Superior temporal gyrus (tissue), 1 donor: Measurements from ENCODE around the gene SMAD1.
"Not testable (repeated sequence)": the region's sequence is repeated elsewhere in the genome, so short reads cannot be mapped to it uniquely, and the experiment has no call there.

Source experiments
- DNase-seq: peaks from one replicate; pipeline ENCODE4 v3.0.0-alpha.2; 2016; ENCODE audit errors: extremely low spot score

The SMAD1 gene

DNA sequence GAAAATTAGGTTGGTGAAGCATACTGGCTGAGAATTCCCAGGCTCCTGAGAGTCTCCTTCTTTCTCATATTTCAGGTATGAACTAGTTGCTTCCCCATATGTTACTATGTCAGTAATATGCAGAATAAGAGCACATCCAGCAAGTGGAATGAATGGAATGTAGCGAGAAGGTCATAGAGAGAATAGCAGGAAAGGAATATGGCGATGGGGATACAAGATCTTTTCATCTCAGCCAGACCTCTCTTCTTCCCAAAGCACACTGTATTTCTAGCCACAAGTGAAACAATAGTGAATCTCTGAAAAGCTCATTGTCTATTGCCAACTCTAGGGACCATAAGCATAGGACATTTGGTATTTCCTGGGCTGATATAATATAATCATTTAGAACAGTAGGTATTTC, 82.9 kb downstream of the SMAD1 start:
- DNase-seq: no peak

DNA sequence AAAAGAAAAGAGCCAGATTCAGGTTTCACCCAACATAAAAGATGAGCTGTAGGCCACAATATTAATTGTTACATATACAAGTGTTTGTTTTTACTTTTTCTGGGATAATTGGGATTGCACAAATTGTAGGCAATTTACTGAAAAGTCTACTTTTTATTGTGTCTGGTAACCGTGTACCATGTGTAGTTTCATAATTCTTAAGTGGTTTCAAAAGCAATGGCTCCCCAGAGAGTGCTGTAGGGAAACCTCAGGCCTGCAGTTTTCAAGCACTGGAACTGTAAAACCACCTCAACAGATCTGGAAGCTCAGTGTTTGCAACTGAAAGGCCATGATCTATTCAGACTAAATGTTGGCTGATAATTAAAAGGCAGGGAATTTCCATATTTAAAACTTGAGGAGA, 83.7 kb downstream of the SMAD1 start:
- DNase-seq: no peak

DNA sequence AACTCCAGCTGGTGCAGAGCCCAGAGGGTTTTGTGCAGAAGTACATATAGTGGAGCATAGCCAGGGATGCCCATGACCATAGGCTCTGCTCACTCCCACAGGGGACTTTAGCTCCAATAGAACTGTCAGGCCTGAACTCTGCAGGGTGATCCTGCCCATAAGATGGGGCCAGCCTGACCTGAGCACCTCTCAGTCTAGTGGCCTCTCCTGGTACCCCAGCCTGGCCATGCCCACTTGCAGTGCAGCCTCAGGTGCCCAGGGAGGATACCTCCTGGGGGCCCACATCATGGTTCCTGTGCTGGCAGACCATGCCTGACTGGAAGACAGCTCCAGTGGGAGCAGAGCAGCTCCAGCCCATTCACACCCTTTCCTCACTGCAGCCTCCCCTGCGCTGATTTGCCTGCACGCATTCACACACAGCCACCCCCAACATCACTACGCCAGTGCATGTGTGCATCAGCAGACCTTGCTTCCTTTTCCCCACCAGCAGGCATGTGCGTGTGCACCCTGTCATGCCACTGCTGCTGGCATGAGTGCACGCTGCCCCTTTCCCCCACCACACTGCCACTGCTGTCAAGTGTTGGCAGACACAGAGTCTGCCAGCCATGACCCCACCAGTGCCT, 84.5 kb downstream of the SMAD1 start:
- no peak for DNase-seq

DNA sequence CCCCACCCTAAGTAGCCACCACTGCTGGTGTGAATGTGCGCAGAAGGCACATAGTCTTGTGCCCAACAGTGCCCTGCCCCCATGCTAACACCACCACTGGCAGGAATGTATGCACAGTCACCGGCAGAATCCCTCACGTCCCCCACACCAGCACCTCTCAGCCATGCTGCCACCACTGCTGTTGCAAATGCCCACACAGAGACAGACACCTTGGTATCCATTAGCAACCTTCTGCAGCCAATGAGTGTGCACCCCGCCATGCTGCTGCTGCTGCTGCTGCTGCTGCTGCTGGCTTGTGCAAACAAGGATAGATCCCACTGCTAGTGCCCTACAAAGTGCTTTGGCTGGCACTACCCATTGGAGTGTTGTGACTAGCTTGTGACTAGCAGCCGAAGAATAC, 85.1 kb downstream of the SMAD1 start:
- DNase-seq: no peak

DNA sequence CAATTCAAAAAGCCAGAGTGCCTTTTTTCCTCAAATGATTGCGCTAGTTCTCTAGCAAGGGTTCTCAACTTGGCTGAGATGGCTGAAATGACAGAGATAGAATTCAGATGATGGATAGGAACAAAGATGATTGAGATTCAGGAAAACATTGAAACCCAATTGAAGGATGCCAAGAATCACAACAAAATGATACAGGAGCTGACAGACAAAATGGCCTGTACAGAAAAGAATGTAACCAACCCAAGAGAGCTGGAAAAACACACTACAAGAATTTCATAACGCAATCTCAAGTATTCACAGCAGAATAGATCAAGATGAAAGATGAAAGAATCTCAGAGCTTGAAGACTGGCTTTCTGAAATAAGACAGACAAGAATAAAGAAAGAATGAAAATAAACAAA, 85.9 kb downstream of the SMAD1 start:
- DNase-seq: no peak

DNA sequence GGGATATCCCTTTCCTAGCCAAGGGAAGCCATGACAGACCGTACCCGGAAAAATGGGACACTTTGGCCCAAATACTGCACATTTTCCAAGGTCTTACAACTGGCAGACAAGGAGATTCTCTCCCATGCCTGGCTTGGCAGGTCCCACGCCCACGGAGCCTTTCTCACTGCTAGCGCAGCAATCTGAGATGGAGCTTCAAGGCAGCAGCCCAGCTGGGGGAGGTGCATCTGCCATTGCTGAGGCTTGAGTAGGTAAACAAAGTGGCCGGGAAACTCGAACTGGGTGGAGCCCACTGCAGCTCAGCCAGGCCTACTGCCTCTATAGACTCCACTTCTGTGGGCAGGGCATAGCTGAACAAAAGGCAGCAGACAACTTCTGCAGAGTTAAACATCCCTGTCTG, 92.9 kb downstream of the SMAD1 start:
- DNase-seq: not testable (repeated sequence)

DNA sequence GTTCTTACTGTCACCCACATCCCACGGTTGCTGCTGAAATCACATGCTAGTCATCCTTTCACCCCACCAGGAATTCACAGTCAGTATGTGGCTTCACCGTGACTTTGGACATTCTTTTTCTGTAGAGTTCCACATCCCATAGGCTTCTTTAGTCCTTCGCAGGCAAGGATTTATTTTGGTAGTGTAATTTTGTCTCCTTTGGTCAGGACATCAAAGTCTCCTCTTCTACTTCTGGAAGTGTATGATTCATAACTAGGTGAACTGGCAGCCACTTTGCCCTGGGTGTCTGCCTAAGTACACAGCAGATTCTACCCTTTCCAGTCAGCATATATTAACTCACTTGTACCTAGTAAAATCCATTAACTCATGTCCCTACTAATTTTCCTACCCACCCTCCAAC, 99.3 kb downstream of the SMAD1 start:
- no peak for DNase-seq

DNA sequence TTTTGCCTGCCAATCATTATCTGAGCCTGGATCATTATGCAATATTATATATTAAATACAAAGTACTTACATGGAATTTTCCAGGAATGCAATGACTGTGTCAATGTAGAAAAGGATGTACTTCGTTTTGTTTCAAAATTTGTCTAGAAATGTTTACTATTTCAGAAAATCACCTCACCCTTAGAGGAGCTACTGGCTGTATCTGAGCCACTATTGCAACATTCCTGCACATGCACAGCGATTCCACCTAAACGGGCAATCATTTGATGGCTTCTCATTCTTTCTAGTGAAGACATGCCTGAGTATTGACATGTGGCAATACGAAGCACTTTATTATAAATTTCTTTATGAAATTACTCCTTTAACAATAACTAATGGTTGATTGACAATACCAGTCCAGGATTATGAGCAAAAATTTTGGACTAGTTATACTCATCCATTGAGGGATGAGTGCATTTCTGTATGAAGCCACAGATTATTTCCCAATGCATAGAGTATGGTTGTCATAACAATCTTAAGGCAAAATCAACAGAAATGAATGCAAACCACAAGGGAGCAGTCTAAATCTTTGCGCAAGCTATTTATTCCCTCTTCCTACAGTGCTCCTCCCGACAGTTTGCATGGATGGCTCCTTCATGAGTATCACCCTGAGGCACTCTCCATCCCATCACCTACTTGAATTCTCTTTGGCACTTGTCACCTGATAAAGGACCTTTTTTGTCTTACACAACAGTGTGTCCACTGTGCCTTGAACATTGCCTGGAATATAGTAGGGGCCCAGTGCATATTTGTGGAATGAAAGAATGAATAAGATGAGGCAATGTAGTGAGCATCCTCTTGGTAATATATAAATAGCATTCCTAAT, 101.8 kb downstream of the SMAD1 start:
- DNase-seq: no peak

DNA sequence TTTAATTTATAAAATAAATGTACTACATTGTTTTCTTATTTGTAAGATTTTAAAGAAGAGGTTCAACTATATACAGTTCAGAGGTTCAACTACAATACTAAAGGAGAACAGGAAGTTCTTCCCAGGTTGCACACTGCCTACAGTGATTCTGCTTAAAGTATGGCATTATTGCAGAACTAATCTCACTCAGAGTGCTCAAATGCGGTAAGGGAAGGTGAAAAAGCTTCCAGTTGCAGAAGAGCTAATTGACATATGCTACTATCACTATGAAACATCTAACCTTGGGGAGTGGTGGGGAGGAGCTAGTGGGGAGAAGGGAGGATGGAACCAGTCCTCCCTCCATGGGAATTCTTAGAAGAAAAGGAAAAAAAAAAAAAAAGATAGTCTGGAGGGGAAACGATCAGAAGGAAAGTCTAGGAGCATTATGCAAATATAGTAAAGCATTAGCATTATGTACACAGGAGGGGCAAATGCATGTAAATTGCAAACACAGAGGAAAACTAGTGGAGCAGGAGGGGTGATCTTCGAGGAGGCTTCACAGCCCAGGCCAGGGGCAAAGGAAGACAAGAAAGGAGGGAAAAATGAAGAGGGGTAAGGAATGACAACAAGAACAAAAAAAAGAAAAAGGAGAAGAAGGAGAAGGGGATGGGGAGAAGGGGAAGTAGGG, 105.6 kb downstream of the SMAD1 start:
- DNase-seq: no peak

DNA sequence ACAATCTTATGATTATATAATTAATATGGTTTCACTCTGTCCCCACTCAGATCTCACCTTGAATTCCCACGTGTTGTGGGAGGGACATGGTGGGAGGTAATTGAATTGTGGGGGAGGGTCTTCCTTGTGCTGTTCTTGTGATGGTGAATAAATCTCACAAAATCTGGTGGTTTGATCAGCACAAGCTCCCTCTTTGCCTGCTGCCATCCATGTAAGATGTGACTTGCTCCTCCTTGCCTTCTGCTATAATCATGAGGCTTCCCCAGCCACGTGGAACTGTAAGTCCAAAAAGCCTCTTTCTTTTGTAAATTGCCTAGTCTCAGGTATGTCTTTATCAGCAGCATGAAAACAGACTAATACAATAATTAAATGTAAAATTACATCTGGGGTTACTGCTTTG, 107.7 kb downstream of the SMAD1 start:
- DNase-seq: not testable (repeated sequence)

DNA sequence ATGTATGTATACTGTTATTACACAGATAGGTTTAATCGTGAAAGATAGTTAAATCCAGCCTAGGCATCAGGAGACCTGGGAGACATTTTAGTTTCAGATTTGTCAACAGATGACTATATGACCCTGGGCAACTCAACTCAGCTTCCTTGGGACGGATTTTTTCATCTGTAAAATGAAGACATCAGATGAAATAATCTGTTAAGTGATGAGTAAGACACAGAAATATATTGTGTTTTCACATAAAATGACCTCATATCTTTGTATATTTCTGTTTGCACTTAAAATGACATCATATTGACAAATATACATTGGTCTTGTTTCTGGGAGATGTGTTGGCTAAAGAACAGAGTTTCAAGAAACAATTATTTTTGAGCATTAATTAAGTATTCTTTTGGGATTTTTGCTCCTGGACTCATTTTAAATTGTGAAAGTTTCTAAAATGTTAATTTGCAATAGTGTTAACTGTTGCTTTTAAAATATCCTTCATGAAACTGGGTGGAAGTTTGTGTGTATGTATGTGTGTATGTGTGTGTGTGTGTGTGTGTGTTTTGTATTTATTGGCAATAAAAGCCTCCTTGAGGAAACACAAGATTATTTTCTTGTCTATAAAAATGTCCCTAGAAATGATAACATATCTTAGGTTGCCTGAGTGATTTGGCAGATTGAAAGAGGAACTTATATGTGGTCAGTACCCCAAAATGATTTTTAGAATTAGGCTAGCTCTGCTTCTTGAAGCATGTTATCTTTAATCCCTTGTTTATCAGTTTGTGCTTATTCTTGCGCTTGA, 108.5 kb downstream of the SMAD1 start:
- DNase-seq: no peak

DNA sequence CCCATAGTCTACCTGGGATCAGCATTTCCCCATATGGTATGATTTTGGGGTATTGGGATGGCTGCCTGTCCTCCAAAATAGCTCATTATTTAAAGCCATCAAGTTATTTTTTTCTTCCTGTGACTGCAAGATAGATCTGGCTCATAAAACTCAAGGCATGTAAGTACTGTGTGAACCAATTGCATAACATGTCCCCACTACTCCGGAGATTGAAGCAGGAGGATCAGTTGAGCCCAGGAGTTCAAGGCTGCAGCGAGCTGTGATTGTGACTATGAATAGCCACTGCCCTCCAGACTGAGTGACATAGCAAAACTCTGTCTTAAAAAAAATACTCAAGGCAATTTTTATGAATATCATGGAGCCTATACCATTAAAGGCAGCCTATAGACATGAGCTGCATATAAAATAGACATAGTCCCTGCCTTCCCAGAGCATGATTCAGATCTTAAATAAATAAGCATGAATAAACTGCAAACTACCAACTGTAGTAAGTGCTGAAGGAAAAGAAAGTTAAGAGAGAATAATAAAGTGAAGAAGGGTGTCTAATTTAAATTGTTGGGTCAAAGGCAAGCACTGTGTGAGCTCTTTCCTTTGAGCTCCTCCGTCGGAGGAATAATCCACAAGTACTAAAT, 120.6 kb downstream of the SMAD1 start:
- DNase-seq: no peak

DNA sequence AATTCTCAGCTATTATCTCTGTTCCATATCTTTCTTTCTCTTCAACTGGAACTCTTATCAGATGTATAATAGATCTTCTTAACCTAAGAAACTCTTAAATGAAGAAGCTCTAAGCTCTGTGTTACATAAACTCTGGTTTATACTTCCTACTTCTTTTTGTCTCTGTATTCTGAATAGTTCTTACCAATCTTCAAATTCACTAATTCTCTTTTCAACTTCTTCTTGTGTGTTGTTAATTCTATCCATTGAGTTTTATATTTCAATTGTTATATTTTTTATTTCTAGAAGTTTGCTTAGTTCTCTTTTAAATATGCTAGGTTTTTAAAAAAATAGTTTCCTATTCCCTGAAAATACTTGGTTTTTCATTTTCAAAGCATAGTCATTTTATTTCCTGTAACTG, 124.3 kb downstream of the SMAD1 start:
- no peak for DNase-seq
